Stimulated activated CD8-positive, alpha-beta memory T cell treated with anti-CD3 and anti-CD28 coated beads, Interleukin-7, amount 100 ng/mL, for 4 hours (primary cell): Measurements from ENCODE around the gene PTPRM.

ENCODE experiments used
- DNase-seq, 2 donors: peaks; one replicate each; pipeline ENCODE4 v3.0.0-alpha.2; 2020; ENCODE audit warnings: low read depth in 2 of 2

The PTPRM gene

GRCh38 chr18:7669361-7669760, 102.2 kb downstream of the PTPRM start:
- no peak for DNase-seq

DNA sequence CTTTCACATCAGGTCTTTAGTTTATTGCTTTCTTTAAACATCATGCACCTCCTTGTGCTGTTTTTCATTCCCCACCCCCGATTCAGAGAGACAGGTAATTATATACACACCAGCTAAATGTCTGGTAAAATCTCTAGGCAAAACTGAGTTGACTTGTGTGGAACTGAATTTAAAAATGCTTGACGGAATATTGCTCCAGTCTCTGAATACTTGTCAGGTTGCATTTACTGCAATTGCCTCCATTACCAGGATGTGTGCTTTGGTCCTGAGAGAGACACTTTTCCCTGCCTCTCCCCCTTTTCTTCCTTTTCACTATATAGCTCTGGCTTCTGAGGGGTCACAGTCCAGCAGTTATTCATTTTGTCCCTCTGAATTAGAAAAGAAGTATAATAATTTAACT, 104.0 kb downstream of the PTPRM start:
- no peak for DNase-seq

- DNase-seq: no peak
Observed at GRCh38 chr18:7676253-7676873, 109.2 kb downstream of the PTPRM start.

DNA sequence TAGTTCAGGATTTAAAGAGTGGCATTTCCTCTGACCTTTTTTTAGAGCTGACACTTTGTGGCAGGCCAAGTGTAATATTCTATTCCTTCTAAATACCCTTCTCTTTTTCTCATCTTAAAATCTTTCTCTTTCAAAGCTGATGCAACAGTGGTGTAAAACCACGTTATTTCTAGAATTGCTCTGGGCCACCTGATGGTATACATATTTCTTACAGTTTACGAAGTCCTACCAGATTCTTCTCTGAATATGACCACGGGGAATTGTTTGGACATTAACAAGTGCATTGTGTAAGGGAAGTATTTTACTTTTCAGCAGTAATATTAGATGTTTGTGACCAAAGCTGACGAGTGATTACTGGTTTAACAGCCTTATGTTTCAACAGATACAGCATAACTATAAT, 109.9 kb downstream of the PTPRM start:
- no peak for DNase-seq

- DNase-seq: no peak
Observed at GRCh38 chr18:7677424-7677823, 110.3 kb downstream of the PTPRM start.

- no peak for DNase-seq
Observed at GRCh38 chr18:7678389-7678788, 111.3 kb downstream of the PTPRM start.

GRCh38 chr18:7678801-7679200, 111.7 kb downstream of the PTPRM start:
- DNase-seq: no peak

DNA sequence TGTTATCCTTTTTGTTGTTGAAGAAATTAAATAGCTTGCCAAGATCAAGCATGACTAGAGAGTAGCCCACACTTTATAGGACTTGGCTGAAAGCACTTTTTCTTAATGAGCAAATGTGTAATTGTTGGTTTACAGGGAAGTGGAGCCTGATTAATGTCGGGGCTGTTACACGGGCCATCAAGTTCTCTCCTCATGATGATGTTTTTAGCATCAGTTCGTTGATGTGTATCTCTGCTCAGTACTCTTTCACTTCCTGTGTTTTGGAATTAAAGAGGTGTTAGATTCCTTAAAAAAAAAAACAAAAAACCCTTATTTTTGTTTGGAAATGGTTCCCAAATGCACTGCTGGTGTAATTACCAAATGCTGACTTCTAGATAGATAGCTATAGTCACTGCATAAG, 114.2 kb downstream of the PTPRM start:
- no peak for DNase-seq

DNA sequence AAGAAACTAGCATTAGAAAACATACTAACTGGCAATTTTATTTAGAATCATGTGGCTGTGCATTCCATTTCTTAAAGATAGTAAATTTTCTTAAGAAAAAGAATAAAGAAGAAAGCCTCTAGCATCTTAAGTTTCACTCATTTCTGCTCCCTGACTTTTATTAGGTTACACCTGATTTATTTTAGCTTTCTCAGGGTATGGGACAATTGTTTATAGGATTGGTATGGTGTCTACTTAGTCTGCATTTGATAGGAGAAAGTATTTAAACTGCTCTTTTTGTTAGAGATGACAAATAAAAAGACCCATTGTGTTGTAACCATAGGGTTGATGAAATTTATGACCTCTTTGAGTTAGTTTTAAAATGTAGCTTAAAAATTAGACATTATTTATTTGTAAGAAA, 115.2 kb downstream of the PTPRM start:
- no peak for DNase-seq

- no peak for DNase-seq
Observed at GRCh38 chr18:7683753-7684152, 116.6 kb downstream of the PTPRM start.

DNA sequence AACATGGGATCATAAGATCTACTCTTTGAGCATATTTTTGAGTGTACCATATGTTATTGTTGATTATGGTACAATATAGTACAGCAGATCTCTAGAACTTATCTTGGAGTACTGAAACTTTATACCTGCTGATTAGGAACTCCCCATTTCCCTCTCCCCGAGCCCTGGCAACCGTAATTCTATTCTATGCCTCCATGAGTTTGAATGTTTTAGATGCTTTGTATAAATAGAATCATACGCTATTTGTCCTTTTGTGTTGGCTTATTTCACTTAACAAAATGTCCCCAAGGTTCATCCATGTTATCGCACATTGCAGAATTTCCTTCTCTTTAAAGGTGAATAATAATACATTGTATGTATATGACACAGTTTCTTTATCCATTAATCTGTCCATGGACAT, 117.2 kb downstream of the PTPRM start:
- DNase-seq: no peak

GRCh38 chr18:7684966-7685365, 117.8 kb downstream of the PTPRM start:
- DNase-seq: no peak

DNA sequence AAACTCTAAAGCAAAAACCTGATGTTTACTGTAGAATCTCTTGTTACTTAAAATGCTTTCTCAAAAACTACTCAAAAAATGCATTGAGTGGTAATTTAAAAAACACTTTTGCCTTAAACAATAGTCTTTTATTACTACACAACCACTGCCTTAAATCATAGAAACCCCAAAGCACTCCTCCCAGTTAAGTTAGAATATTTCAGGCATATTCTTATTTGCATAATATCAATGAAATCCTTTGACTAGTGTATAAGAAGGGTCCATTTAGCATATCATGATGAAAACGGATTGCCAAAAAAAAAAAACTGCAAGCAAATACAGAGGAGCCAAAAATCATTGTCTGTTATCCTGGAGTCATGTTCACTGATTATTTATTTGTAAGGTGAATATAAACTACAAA, 119.2 kb downstream of the PTPRM start:
- no peak for DNase-seq

DNA sequence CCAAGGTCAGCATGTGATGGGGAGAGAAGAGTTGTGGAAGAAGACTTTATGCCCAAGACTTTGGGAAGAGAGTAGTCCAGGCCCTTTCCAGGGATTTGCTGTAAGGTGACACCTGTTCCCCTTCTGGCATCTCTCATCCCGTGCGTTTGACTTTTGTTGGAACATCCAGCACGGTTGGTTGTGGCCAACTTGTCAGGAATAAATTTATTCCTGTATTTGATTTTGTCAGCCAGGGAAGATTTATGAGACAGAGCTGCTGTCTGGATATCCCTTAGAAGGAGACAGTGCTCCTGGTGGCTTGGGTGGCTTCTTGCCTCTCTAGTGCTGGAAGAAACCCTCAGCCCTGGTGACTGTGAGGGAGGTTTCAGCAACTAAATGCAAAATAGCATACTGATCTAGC, 121.5 kb downstream of the PTPRM start:
- no peak for DNase-seq

DNA sequence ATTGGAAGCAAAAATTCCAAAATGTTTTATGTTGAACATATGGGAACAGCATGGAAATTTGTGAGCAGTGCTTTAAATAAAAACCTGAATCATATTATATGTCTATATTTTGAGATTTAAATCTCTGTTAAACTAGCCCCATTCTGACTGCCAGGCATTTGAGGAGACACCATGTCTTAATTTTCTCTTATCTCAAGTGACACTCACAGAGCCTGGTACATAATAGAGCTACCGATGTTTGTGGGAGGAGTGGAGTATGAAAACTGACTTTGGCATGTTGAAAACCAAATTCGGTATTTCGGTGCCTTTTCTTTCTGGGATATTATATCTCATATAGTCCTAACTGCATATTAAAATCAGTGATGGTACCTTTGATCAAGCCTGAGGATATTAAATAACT, 124.1 kb downstream of the PTPRM start:
- DNase-seq: no peak

GRCh38 chr18:7696780-7697179, 129.7 kb downstream of the PTPRM start:
- DNase-seq: no peak

GRCh38 chr18:7697306-7697705, 130.2 kb downstream of the PTPRM start:
- DNase-seq: no peak

- DNase-seq: no peak
Observed at GRCh38 chr18:7711495-7711894, 144.4 kb downstream of the PTPRM start.

DNA sequence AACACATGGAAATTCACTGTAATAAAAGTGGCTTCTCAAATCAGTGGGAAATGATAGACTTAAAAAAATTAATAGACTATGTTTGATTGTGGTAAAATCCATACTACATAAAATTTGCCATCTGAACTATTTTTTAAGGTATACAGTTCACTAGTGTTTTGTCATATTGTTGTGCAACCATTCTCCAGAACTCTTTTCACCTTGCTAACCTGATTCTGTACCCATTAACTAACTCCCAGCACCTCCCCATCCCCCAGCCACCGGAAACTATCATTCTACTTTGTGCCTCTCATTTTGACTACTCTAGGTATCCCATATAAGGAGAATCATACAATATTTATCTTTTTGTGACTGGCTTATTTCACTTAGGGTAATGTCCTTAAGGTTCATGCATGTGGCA, 153.3 kb downstream of the PTPRM start:
- DNase-seq: no peak

GRCh38 chr18:7721532-7721931, 154.4 kb downstream of the PTPRM start:
- DNase-seq: no peak

- DNase-seq: no peak
Observed at GRCh38 chr18:7722955-7723354, 155.8 kb downstream of the PTPRM start.

GRCh38 chr18:7723558-7723957, 156.4 kb downstream of the PTPRM start:
- no peak for DNase-seq

- no peak for DNase-seq
Observed at GRCh38 chr18:7725473-7725872, 158.4 kb downstream of the PTPRM start.

DNA sequence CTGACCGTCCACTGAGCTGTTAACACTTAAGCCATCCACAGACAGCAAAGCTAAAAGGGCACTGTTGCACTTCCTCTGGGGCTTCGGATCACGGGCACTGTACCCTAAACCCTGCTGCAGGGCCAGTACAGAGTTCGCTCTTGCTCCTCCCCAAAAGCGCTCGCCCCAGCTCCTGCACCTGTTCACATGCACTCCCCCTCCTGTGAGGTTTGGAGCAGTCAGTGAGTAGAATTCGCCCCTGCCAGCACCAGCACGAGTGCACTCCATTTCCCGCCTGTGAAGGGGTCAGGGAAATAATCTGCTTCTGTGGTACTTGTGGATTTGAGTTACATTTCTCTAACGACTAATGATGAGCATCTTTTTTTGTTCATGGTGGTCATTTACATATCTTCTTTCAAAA, 158.8 kb downstream of the PTPRM start:
- DNase-seq: no peak

DNA sequence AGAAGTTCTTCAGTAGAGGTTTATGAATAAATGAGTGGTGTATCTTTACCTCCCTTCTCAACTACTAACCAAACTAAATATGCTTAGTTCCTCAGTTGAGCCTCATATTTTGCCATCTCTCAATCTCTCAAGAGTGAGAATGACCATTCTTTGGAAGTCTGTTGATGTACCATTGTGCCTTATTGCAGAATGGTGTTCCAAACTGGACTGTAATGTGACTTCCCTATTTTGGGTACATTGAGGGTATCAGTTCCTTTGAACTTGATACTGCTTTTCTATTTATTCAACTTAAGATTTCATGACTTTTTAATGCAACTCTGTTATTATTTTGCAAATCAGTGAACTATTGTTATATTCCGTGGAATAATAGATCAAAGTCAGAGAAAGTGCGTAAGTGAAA, 159.4 kb downstream of the PTPRM start:
- no peak for DNase-seq
